KMS-11 (cell line): ENCODE results near the gene LYZL6.
A peak's percentile ranks its signal among the peaks of the same experiment; 100 is the strongest.

Source experiments
- H2AFZ ChIP-seq: fragments of 200-600 bp; sonication (generic); 2 replicates; pipeline ENCODE4 v1.6.1; 2016; ENCODE audit warnings: antibody characterized with exemption, mixed run types, low read depth
- H3K27ac ChIP-seq: fragments of 200-600 bp; sonication (generic); 2 replicates; pipeline ENCODE4 v1.6.1; 2016; ENCODE audit warnings: mild to moderate bottlenecking, mixed run types
- H3K27me3 ChIP-seq: fragments of 200-600 bp; sonication (generic); 2 replicates; pipeline ENCODE4 v1.6.1; 2017; ENCODE audit warnings: mild to moderate bottlenecking, low read depth, mixed run types, moderate library complexity; ENCODE audit not compliant: insufficient read depth
- H3K36me3 ChIP-seq: fragments of 200-600 bp; sonication (generic); 2 replicates; pipeline ENCODE4 v1.6.1; 2017; ENCODE audit warnings: mild to moderate bottlenecking, mixed run types; ENCODE audit not compliant: insufficient read depth
- H3K4me1 ChIP-seq: fragments of 200-600 bp; sonication (generic); 2 replicates; pipeline ENCODE4 v1.6.1; 2016; ENCODE audit warnings: mild to moderate bottlenecking, low read depth, mixed run types; ENCODE audit not compliant: poor library complexity, severe bottlenecking
- H3K4me2 ChIP-seq: fragments of 200-600 bp; sonication (generic); 2 replicates; pipeline ENCODE4 v1.7.0; 2016; ENCODE audit warnings: mild to moderate bottlenecking, mixed run types
- H3K4me3 ChIP-seq: fragments of 200-600 bp; sonication (generic); IDR thresholded peaks from 2 replicates; pipeline ENCODE4 v1.6.1; 2017; ENCODE audit warnings: low read depth, low read length, mixed read lengths; ENCODE audit not compliant: insufficient read depth
- H3K79me2 ChIP-seq: fragments of 200-600 bp; sonication (generic); 2 replicates; pipeline ENCODE4 v1.6.1; 2016; ENCODE audit warnings: low read depth, mixed run types; ENCODE audit not compliant: insufficient read depth
- H3K9ac ChIP-seq: fragments of 200-600 bp; sonication (generic); 2 replicates; pipeline ENCODE4 v1.6.1; 2016; ENCODE audit warnings: mild to moderate bottlenecking, mixed run types
- H4K20me1 ChIP-seq: fragments of 200-600 bp; sonication (generic); 2 replicates; pipeline ENCODE4 v1.6.1; 2016; ENCODE audit warnings: mild to moderate bottlenecking, mixed run types; ENCODE audit not compliant: insufficient read depth
- CTCF ChIP-seq: fragments of 200-600 bp; sonication (generic); conservative IDR thresholded peaks from 2 replicates; pipeline ENCODE4 v1.6.1; 2017; ENCODE audit warnings: low read depth, mild to moderate bottlenecking, antibody characterized with exemption, low read length, moderate library complexity, mixed read lengths

LYZL6 gene

GRCh38 chr17:35963663-35964062, 20.1 kb upstream of the LYZL6 start:
- no peaks in the 10 kb centered on the region for H4K20me1 ChIP-seq
- H3K9ac ChIP-seq: no peak overlapping the region
- no peaks in the 10 kb centered on the region for H3K79me2 ChIP-seq
- no peak overlapping the region for H3K4me3 ChIP-seq
- no peaks in the 10 kb centered on the region for H3K36me3 ChIP-seq
- no peaks in the 10 kb centered on the region for H3K4me1 ChIP-seq
- no peak overlapping the region for H3K27ac ChIP-seq
- TF ChIP-seq CTCF: no peak
- H3K27me3 ChIP-seq: no peaks in the 10 kb centered on the region
- no peak overlapping the region for H3K4me2 ChIP-seq
- H2AFZ ChIP-seq: no peak overlapping the region

GRCh38 chr17:35953720-35954119, 10.2 kb upstream of the LYZL6 start:
- Histone ChIP-seq H3K4me2 (no peak overlapping the region), H2AFZ (no peak overlapping the region), H3K9ac (no peak overlapping the region), H3K4me1 (no peaks in the 10 kb centered on the region), H3K79me2 (no peaks in the 10 kb centered on the region), H3K36me3 (no peaks in the 10 kb centered on the region), H4K20me1 (no peaks in the 10 kb centered on the region), H3K27ac (no peak overlapping the region), H3K4me3 (no peak overlapping the region), H3K27me3 (no peaks in the 10 kb centered on the region)
- TF ChIP-seq CTCF: no peak

GRCh38 chr17:35949401-35949800, 5.9 kb upstream of the LYZL6 start:
- Histone ChIP-seq H2AFZ (no peak overlapping the region), H3K79me2 (no peaks in the 10 kb centered on the region), H3K27ac (no peak overlapping the region), H3K4me1 (peaks cover 8% of the 10 kb centered on the region), H4K20me1 (no peaks in the 10 kb centered on the region), H3K27me3 (no peaks in the 10 kb centered on the region), H3K4me3 (no peak overlapping the region), H3K9ac (no peak overlapping the region), H3K4me2 (no peak overlapping the region), H3K36me3 (no peaks in the 10 kb centered on the region)
- no peak for TF ChIP-seq CTCF

- Histone ChIP-seq H3K9ac (no peak overlapping the region), H3K27ac (no peak overlapping the region), H3K36me3 (no peaks in the 10 kb centered on the region), H2AFZ (no peak overlapping the region), H3K79me2 (no peaks in the 10 kb centered on the region), H4K20me1 (no peaks in the 10 kb centered on the region), H3K27me3 (no peaks in the 10 kb centered on the region), H3K4me2 (no peak overlapping the region), H3K4me3 (no peak overlapping the region), H3K4me1 (peaks cover 8% of the 10 kb centered on the region)
- TF ChIP-seq CTCF: no peak
Measured at GRCh38 chr17:35948092-35948491, 4.6 kb upstream of the LYZL6 start.

- Histone ChIP-seq H3K9ac (peak overlapping the region; percentile 13; the same call in 1 of the 2 replicates), H3K27ac (no peak overlapping the region), H3K4me3 (no peak overlapping the region), H3K4me2 (peak overlapping the region; percentile 3; the same call in 1 of the 2 replicates), H3K27me3 (no peaks in the 10 kb centered on the region), H3K4me1 (peaks cover 8% of the 10 kb centered on the region), H3K79me2 (no peaks in the 10 kb centered on the region), H3K36me3 (no peaks in the 10 kb centered on the region), H2AFZ (peak overlapping the region; percentile 46; the same call in 1 of the 2 replicates), H4K20me1 (no peaks in the 10 kb centered on the region)
- TF ChIP-seq CTCF: peak; percentile 80
Measured at GRCh38 chr17:35947156-35947585, 3.7 kb upstream of the LYZL6 start.
